NCI-H2107 treated with DMSO at 0.1 percent for 48 hours (cell line): ENCODE results near the gene CGREF1.

Experiments
- DNase-seq: peaks from one replicate; lab custom pipeline; 2025; ENCODE audit not compliant: unreplicated experiment; lab: John Stamatoyannopoulos, UW

CGREF1 gene

DNA sequence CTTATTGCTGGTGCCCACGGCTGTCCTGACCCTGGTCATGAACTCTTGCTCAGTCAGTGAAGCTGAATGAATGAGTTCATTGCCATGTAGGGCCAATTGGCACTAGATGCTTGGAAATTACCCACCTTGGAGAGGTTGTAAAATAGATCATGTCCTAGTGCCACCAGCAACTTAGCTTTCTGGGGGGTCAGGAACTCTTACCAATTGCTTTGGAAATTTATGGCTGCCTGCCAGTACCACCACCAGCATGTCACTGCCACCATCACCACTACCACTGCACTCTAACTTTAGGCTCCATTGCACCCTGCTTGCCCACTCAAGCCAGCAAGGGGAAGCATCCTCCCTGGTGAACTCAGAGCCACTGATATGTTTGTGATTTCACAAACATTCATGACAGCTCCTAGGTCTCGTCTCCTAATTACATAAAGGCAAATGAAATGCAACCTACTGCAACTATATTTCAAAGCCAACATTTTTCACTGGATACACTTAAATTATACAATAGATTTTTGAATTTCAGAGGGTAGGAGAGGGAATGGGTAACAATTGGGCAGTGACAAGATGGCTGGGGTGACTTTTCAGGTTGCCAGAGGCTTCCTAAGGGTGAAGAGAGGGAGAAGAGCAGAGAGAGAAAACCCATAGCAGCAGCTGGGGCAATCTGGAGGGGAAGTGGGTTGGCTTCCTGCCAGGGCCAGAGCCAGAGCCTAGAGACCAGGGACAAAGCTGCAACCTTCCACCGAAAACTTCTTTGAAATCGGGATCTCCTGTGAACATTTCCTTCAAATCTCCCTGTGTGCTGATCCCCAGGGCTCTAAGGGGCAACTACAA is 44.0 kb downstream of the CGREF1 start:
- DNase-seq: no peak

DNA sequence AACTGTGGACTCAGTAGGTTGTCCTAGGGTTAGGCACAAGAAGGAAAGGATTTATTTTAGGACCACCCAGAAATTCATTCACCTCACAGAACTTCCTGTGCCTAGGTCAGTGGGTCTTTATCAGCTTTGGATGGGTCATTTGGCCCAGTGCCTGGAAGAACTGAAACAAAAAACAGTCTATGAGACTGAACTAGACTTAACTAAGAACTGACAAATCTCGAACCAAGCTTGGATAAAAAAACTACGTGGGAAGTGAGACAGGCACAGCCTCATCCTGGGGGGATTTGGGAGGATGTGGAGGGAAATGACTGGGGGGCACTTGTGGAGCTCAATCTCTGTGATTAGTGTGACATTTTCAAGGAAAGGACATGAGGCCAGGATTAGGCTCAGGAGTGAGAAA is 45.1 kb downstream of the CGREF1 start:
- DNase-seq: no peak

GRCh38 chr2:27072920-27073319 is 46.0 kb downstream of the CGREF1 start:
- no peak for DNase-seq

DNA sequence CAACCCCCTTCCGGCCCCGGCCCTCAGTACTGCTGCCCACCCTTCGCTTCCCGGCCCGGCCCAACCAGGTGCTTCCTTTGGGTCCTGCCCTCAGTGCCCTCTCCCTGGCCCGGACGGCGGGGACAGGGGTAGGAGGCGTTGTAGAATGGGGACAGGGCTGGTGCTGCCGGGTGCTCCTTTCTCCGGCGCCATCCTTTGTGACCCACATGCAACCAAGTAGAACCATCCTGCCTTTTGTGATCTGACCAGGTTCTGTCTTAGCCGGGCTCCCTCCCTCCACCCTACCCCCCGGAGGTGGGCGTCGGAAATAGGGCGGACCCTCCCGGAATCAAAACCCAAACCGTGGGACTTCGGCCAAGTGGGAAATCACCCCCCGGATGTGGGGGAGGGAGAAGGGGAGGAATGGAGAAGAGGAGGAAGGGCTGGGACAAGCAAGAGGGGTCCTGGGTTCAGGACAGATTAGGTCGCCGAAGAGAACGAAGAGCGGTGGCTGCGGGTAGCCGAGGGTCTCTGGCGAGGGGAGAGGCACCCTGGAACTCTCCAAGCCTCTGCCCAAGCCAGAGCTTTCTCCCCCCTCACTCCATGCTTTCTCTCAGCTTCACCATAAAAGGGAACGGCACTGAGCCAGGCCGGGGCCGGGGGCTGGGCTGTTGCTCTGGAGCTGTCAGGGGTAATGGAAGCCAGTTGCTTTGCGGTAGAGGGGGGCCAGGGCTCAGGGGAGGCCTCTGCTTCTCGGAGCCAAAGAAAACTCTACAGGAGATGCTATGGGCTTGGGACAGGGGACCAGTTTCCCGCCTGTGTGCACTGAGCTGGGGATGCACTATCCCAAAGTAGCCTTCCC is 46.7 kb downstream of the CGREF1 start:
- no peak for DNase-seq

DNA sequence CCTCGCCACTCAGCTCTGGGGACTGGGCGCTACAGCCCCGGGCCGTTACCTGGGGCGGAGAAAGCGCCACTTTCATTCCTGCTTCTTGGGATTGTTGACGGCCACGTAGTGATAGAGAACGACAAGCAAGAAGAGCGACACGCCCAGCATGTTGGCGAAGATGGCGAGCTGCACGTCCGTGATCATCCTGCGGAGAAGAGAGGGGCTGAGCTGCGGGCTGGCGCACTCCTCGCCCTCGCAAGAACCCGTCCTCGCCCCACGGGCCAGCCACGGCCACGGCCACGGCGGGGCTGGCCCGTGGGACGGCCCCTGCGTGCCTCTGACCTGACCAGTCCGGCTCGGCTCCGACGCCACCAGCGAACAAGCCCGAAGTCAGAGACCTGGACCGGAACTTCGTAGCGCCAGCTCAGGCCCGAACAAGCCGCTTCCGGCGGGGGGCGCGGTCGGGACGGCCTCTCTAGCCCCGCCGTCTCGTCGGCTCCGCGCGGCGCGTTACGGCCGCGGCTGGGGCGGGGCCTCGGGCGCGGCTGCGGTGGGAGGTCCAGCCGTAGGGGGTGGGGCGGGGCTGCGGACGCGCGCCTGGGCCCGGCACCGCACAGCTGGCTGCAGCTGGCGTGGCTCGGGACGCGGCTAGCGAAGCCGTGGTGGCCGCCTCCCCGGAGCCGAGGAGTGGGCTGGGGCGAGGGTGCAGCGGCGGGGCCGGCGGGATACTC is 47.5 kb downstream of the CGREF1 start, which contains the start of gene OST4:
OST4 (minus strand) TSS at position 378 of the 713 bp plus-strand sequence.
- peak; percentile 53 for DNase-seq

DNA sequence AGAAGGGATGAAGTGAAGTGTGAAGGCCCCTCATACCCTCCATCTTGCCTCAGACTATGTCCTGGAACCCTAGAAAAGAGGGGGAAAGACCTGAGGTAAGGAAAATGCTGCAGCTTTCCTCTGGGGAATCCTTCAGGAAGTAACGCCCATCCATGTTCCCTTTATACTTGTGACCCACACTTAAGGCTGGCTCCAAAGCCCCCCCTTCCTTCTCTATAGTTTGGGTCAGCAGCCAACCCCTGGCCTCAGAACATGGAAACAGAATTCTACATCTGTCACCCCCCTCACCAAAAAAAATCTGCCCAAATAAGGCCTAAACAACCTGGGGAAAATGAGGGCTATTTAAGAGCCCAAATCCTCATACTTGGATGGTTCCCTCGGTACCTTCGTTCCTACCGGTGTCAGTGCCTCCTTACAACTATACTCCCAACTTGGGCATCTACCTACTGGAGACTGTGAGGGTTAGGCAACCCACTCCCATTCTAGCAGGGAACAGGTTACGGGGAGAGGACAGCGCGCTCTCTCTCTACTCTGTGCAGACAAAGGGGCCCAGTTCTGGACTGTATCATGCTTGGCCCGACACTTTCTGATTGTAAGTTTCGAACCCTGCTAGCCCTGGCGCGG is 48.2 kb downstream of the CGREF1 start:
- no peak for DNase-seq

DNA sequence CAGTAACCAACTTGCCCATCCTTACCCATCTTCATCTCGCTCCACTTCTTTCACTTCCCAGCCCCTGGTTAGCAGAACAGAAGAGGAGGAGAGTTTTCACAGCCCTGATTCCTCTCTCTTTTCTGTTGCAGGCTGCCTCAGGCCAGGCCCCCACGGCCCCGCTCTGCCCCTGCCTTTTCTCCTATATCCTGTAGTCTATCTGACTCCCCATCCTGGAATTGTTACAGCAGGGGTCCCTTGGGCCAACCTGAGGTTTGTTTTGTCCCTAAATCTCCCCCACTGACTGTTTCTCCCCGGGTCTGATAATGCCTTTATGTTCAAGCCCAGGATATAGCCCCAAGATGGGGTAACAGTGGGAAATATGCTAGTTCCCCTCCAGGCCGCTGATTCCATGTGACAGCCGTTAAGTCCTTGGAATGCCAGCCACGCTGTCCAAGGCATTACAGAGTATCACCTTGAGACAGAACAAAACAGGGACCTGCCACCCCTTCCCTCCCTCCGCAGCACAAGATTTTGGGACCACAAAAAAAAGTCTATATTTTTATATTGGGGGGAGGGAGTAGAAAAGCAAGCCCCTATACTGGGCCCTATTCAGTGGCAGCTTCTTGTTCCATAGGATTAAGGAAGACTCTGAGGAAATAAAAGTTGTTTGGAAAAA is 48.8 kb downstream of the CGREF1 start:
- DNase-seq: no peak

- no peak for DNase-seq
Measured at GRCh38 chr2:27069436-27069835, 49.5 kb downstream of the CGREF1 start.

DNA sequence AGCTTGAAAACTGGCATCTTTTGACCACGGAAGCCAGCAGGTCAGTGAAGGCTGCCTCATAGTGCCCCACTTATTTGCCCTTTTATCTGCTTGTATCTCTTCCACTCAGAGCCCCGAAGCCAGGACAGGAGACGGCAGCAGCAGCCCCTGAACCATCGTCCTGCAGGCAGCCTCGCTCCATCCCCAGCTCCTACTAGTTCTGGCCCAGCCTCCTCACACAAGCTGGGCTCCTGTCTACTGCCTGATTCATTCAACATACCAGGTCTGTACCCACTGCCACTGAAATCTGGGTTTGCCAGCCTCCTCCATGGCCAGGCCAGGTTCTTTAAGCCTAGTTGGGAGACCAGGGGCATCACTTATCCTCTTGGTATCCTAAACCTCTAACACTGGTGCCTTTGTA is 51.5 kb downstream of the CGREF1 start:
- DNase-seq: no peak

- DNase-seq: no peak
Measured at GRCh38 chr2:27065128-27065527, 53.8 kb downstream of the CGREF1 start.

GRCh38 chr2:27060323-27060722 is 58.6 kb downstream of the CGREF1 start:
- DNase-seq: peak; percentile 84

GRCh38 chr2:27059141-27059820 is 59.6 kb downstream of the CGREF1 start:
- DNase-seq: no peak

GRCh38 chr2:27058210-27058609 is 60.7 kb downstream of the CGREF1 start:
- no peak for DNase-seq

DNA sequence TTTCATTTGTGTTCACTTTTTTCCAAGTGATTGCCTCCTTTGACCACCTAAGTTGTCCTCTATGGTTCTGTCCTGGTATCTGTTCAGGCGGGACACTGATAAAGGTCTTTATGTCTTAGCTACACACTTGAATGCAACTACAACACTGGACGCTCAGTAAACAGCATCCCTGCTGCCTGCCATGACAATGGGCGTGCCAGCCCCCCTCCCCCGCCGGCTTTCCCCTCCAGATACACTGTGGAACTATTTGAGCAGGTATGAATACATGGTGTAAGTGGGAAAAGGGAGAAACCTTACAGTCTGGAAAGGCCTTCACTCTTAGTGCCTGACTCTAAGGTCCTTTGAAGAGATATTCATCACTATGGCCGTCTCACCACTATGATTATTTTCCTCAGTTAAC is 61.7 kb downstream of the CGREF1 start:
- DNase-seq: no peak

DNA sequence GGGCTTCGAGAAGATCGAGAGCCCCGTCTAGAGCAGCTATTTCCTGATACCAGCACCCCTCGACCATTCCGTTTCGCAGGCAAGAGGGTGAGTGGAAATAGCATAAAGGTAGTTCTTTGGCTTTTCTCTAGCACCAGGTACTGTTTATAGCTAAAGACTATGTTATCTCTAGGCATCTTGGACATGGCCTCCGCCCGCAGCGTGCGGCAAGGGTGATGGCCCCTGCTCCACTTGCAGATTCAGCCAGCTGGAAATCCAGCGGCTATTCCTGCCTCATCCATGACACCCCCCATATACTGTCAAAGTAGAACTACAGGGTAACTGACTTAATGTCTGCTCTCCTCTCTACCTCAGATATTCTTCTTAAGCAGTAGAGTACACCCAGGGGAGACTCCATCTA is 64.2 kb downstream of the CGREF1 start:
- no peak for DNase-seq

- no peak for DNase-seq
Measured at GRCh38 chr2:27053776-27054175, 65.2 kb downstream of the CGREF1 start.

GRCh38 chr2:27053321-27053720 is 65.6 kb downstream of the CGREF1 start:
- no peak for DNase-seq

GRCh38 chr2:27051902-27052645 is 66.9 kb downstream of the CGREF1 start:
- no peak for DNase-seq
